ENCODE results near the gene IL1RAPL2.
"Not testable (repeated sequence)": the region's sequence is repeated elsewhere in the genome, so short reads cannot be mapped to it uniquely, and the experiment has no call there.

Gene IL1RAPL2

GRCh38 chrX:105114554-105115130 is 548.6 kb downstream of the IL1RAPL2 start:
- H3K4me3 ChIP-seq (ENCODE audit: low read length): no peak overlapping the region
- no peak overlapping the region for H3K27ac ChIP-seq (ENCODE audit: low read length)
- TF ChIP-seq CTCF (IDR thresholded peaks at IDR 0.05; ENCODE audit: low read depth, low read length) (no peak), EZH2phosphoT487 (IDR thresholded peaks at IDR 0.05; ENCODE audit: low read depth) (no peak)
- no peaks in the 10 kb centered on the region for H3K79me2 ChIP-seq (ENCODE audit: low read length)
- no peaks in the 10 kb centered on the region for H3K9me3 ChIP-seq (ENCODE audit: insufficient read depth, low read length)
- H2AFZ ChIP-seq (ENCODE audit: low read depth, low read length): no peak overlapping the region
- no peaks in the 10 kb centered on the region for H3K27me3 ChIP-seq (ENCODE audit: low read depth, low read length)
- no peak overlapping the region for H3K9ac ChIP-seq (ENCODE audit: low read length)
- no peaks in the 10 kb centered on the region for H3K4me1 ChIP-seq (ENCODE audit: low read length)
- H3K36me3 ChIP-seq (replicated peaks; ENCODE audit: low read depth, low read length): no peaks in the 10 kb centered on the region
- H4K20me1 ChIP-seq (ENCODE audit: insufficient read depth, low read length): no peaks in the 10 kb centered on the region
- no peak overlapping the region for H3K4me2 ChIP-seq (ENCODE audit: low read length)

- not testable (repeated sequence) for H2AFZ ChIP-seq (ENCODE audit: low read depth, low read length); H3K9ac ChIP-seq (ENCODE audit: low read length); H3K4me3 ChIP-seq (ENCODE audit: low read length); H3K4me1 ChIP-seq (ENCODE audit: low read length); H3K36me3 ChIP-seq (replicated peaks; ENCODE audit: low read depth, low read length); H3K79me2 ChIP-seq (ENCODE audit: low read length); H3K4me2 ChIP-seq (ENCODE audit: low read length); H3K27me3 ChIP-seq (ENCODE audit: low read depth, low read length); H3K9me3 ChIP-seq (ENCODE audit: insufficient read depth, low read length); H3K27ac ChIP-seq (ENCODE audit: low read length); H4K20me1 ChIP-seq (ENCODE audit: insufficient read depth, low read length)
Observed at GRCh38 chrX:105115596-105116320, 549.8 kb downstream of the IL1RAPL2 start.

GRCh38 chrX:105116486-105116885 is 550.5 kb downstream of the IL1RAPL2 start:
- TF ChIP-seq EZH2phosphoT487 (IDR thresholded peaks at IDR 0.05; ENCODE audit: low read depth): no peak
- Histone ChIP-seq H2AFZ (ENCODE audit: low read depth, low read length) (no peak overlapping the region), H3K9me3 (ENCODE audit: insufficient read depth, low read length) (no peaks in the 10 kb centered on the region)

GRCh38 chrX:105117621-105118020 is 551.6 kb downstream of the IL1RAPL2 start:
- Histone ChIP-seq H2AFZ (ENCODE audit: low read depth, low read length) (no peak overlapping the region), H3K27me3 (ENCODE audit: low read depth, low read length) (no peaks in the 10 kb centered on the region), H3K4me1 (ENCODE audit: low read length) (peaks cover 13% of the 10 kb centered on the region), H3K4me2 (ENCODE audit: low read length) (no peak overlapping the region), H3K36me3 (replicated peaks; ENCODE audit: low read depth, low read length) (no peaks in the 10 kb centered on the region), H3K4me3 (ENCODE audit: low read length) (no peak overlapping the region), H3K9me3 (ENCODE audit: insufficient read depth, low read length) (no peaks in the 10 kb centered on the region), H3K9ac (ENCODE audit: low read length) (no peak overlapping the region), H3K79me2 (ENCODE audit: low read length) (no peaks in the 10 kb centered on the region), H3K27ac (ENCODE audit: low read length) (no peak overlapping the region), H4K20me1 (ENCODE audit: insufficient read depth, low read length) (no peaks in the 10 kb centered on the region)
- TF ChIP-seq EZH2phosphoT487 (IDR thresholded peaks at IDR 0.05; ENCODE audit: low read depth): no peak
- no peak for TF ChIP-seq CTCF (IDR thresholded peaks at IDR 0.05; ENCODE audit: low read depth, low read length)

More at GRCh38 chrX:105116486-105116885, 550.5 kb downstream of the IL1RAPL2 start:
- no peak overlapping the region for H3K9ac ChIP-seq (ENCODE audit: low read length)
- H3K27ac ChIP-seq (ENCODE audit: low read length): no peak overlapping the region
- no peak overlapping the region for H3K4me3 ChIP-seq (ENCODE audit: low read length)
- no peak overlapping the region for H3K4me2 ChIP-seq (ENCODE audit: low read length)
- H3K27me3 ChIP-seq (ENCODE audit: low read depth, low read length): no peaks in the 10 kb centered on the region
- H3K36me3 ChIP-seq (replicated peaks; ENCODE audit: low read depth, low read length): no peaks in the 10 kb centered on the region
- H4K20me1 ChIP-seq (ENCODE audit: insufficient read depth, low read length): no peaks in the 10 kb centered on the region
- peaks cover 13% of the 10 kb centered on the region for H3K4me1 ChIP-seq (ENCODE audit: low read length)
- no peaks in the 10 kb centered on the region for H3K79me2 ChIP-seq (ENCODE audit: low read length)

GRCh38 chrX:105120463-105120862 is 554.5 kb downstream of the IL1RAPL2 start:
- peak overlapping the region; percentile 46 for H3K4me2 ChIP-seq (ENCODE audit: low read length)
- TF ChIP-seq CTCF (IDR thresholded peaks at IDR 0.05; ENCODE audit: low read depth, low read length) (no peak), EZH2phosphoT487 (IDR thresholded peaks at IDR 0.05; ENCODE audit: low read depth) (no peak)
- H3K79me2 ChIP-seq (ENCODE audit: low read length): no peaks in the 10 kb centered on the region
- H2AFZ ChIP-seq (ENCODE audit: low read depth, low read length): no peak overlapping the region
- H4K20me1 ChIP-seq (ENCODE audit: insufficient read depth, low read length): no peaks in the 10 kb centered on the region
- no peak overlapping the region for H3K27ac ChIP-seq (ENCODE audit: low read length)
- no peak overlapping the region for H3K9ac ChIP-seq (ENCODE audit: low read length)
- H3K36me3 ChIP-seq (replicated peaks; ENCODE audit: low read depth, low read length): no peaks in the 10 kb centered on the region
- H3K4me3 ChIP-seq (ENCODE audit: low read length): peak overlapping the region; percentile 36
- H3K27me3 ChIP-seq (ENCODE audit: low read depth, low read length): no peaks in the 10 kb centered on the region
- H3K9me3 ChIP-seq (ENCODE audit: insufficient read depth, low read length): no peaks in the 10 kb centered on the region
- H3K4me1 ChIP-seq (ENCODE audit: low read length): peaks cover 13% of the 10 kb centered on the region

Data from OCI-LY3 (cell line).